Stimulated activated effector memory CD8-positive, alpha-beta T cell treated with anti-CD3 and anti-CD28 coated beads, Interleukin-12 subunit alpha, Interleukin-12 subunit beta, amount 100 ng/mL, for 72 hours (primary cell): ENCODE data around the gene HOXA9.

Experiments used
- ATAC-seq: fragments of 150-1000 bp; cut with Tn5 transposase; 2 replicates; pipeline ENCODE4 v1.10.0; 2021
- DNase-seq, 2 donors: peaks; one replicate each; pipeline ENCODE4 v3.0.0; 2021 to 2022; ENCODE audit warnings: low spot score in 2 of 2
- H3K27ac Mint-ChIP-seq: one replicate; pipeline ENCODE4 v1.8.0; 2022; ENCODE audit warnings: mild to moderate bottlenecking, mixed read lengths
- H3K36me3 Mint-ChIP-seq: one replicate; pipeline ENCODE4 v1.8.0; 2022; ENCODE audit warnings: mild to moderate bottlenecking, mixed read lengths
- H3K4me1 Mint-ChIP-seq: one replicate; pipeline ENCODE4 v1.8.0; 2022; ENCODE audit warnings: mixed read lengths
- H3K4me3 Mint-ChIP-seq: one replicate; pipeline ENCODE4 v1.8.0; 2022; ENCODE audit warnings: mild to moderate bottlenecking, mixed read lengths
- H3K9me3 Mint-ChIP-seq: one replicate; pipeline ENCODE4 v1.8.0; 2022; ENCODE audit warnings: mixed read lengths

HOXA9 gene

GRCh38 chr7:27194002-27194352, 28.6 kb upstream of the HOXA9 start:
- peak overlapping the region; percentile 42 for H3K4me3 Mint-ChIP-seq
- no peaks in the 10 kb centered on the region for H3K9me3 Mint-ChIP-seq
- H3K4me1 Mint-ChIP-seq: peaks cover 21% of the 10 kb centered on the region

GRCh38 chr7:27193335-27194001, 28.1 kb upstream of the HOXA9 start:
- peak overlapping the region; percentile 42 for H3K4me3 Mint-ChIP-seq
- H3K27ac Mint-ChIP-seq: no peak overlapping the region
- ATAC-seq (no peak), DNase-seq (no peak)
- peaks cover 21% of the 10 kb centered on the region for H3K4me1 Mint-ChIP-seq
- H3K9me3 Mint-ChIP-seq: no peaks in the 10 kb centered on the region
- no peaks in the 10 kb centered on the region for H3K36me3 Mint-ChIP-seq

More at GRCh38 chr7:27194002-27194352, 28.6 kb upstream of the HOXA9 start:
- ATAC-seq: no peak
- no peak overlapping the region for H3K27ac Mint-ChIP-seq
- no peak for DNase-seq
- no peaks in the 10 kb centered on the region for H3K36me3 Mint-ChIP-seq

GRCh38 chr7:27192546-27193334, 27.4 kb upstream of the HOXA9 start:
- Mint-ChIP-seq H3K4me1 (peaks cover 23% of the 10 kb centered on the region), H3K36me3 (no peaks in the 10 kb centered on the region), H3K9me3 (no peaks in the 10 kb centered on the region), H3K27ac (no peak overlapping the region), H3K4me3 (peak overlapping the region; percentile 42)
- ATAC-seq: peak; percentile 57
- DNase-seq: no peak

GRCh38 chr7:27191833-27192545, 26.7 kb upstream of the HOXA9 start:
- DNase-seq (no peak), ATAC-seq (no peak)
- Mint-ChIP-seq H3K9me3 (no peaks in the 10 kb centered on the region), H3K36me3 (no peaks in the 10 kb centered on the region), H3K4me1 (peaks cover 28% of the 10 kb centered on the region), H3K4me3 (peak overlapping the region; percentile 42), H3K27ac (no peak overlapping the region)

- DNase-seq (no peak), ATAC-seq (no peak)
- Mint-ChIP-seq H3K4me3 (no peak overlapping the region), H3K9me3 (no peaks in the 10 kb centered on the region), H3K4me1 (peaks cover 31% of the 10 kb centered on the region), H3K36me3 (no peaks in the 10 kb centered on the region), H3K27ac (no peak overlapping the region)
These were observed 25.9 kb upstream of the HOXA9 start for GRCh38 chr7:27191161-27191731.

- H3K9me3 Mint-ChIP-seq: no peaks in the 10 kb centered on the region
- H3K4me3 Mint-ChIP-seq: peak overlapping the region; percentile 77
- H3K4me1 Mint-ChIP-seq: peaks cover 41% of the 10 kb centered on the region
- H3K36me3 Mint-ChIP-seq: peaks cover 4% of the 10 kb centered on the region
- H3K27ac Mint-ChIP-seq: peak overlapping the region; percentile 4
- no peak for ATAC-seq
- DNase-seq: no peak
These were observed 24.8 kb upstream of the HOXA9 start for GRCh38 chr7:27189997-27190748.

GRCh38 chr7:27189295-27189996, 24.1 kb upstream of the HOXA9 start:
- peaks cover 48% of the 10 kb centered on the region for H3K4me1 Mint-ChIP-seq
- peak overlapping the region; percentile 77 for H3K4me3 Mint-ChIP-seq
- H3K9me3 Mint-ChIP-seq: no peaks in the 10 kb centered on the region
- no peak for DNase-seq
- H3K36me3 Mint-ChIP-seq: peaks cover 8% of the 10 kb centered on the region
- H3K27ac Mint-ChIP-seq: no peak overlapping the region
- ATAC-seq: no peak

- no peak overlapping the region for H3K27ac Mint-ChIP-seq
- no peak for ATAC-seq
- peak overlapping the region; percentile 77 for H3K4me3 Mint-ChIP-seq
These were observed 23.3 kb upstream of the HOXA9 start for GRCh38 chr7:27188386-27189294.

GRCh38 chr7:27187475-27188385, 22.4 kb upstream of the HOXA9 start:
- peaks cover 8% of the 10 kb centered on the region for H3K36me3 Mint-ChIP-seq
- no peak overlapping the region for H3K27ac Mint-ChIP-seq
- DNase-seq (no peak), ATAC-seq (no peak)
- H3K9me3 Mint-ChIP-seq: no peaks in the 10 kb centered on the region
- peak overlapping the region; percentile 77 for H3K4me3 Mint-ChIP-seq
- H3K4me1 Mint-ChIP-seq: peaks cover 48% of the 10 kb centered on the region

More at GRCh38 chr7:27188386-27189294, 23.3 kb upstream of the HOXA9 start:
- no peaks in the 10 kb centered on the region for H3K9me3 Mint-ChIP-seq
- DNase-seq: no peak
- peaks cover 48% of the 10 kb centered on the region for H3K4me1 Mint-ChIP-seq
- peaks cover 8% of the 10 kb centered on the region for H3K36me3 Mint-ChIP-seq

- no peaks in the 10 kb centered on the region for H3K9me3 Mint-ChIP-seq
- H3K4me1 Mint-ChIP-seq: peaks cover 48% of the 10 kb centered on the region
- no peak for ATAC-seq
- DNase-seq: no peak
- peaks cover 8% of the 10 kb centered on the region for H3K36me3 Mint-ChIP-seq
- no peak overlapping the region for H3K27ac Mint-ChIP-seq
- peak overlapping the region; percentile 77 for H3K4me3 Mint-ChIP-seq
These were observed 21.5 kb upstream of the HOXA9 start for GRCh38 chr7:27186668-27187474.

GRCh38 chr7:27185854-27186667, 20.7 kb upstream of the HOXA9 start:
- no peak for DNase-seq
- Mint-ChIP-seq H3K36me3 (peaks cover 8% of the 10 kb centered on the region), H3K4me1 (peaks cover 48% of the 10 kb centered on the region), H3K9me3 (no peaks in the 10 kb centered on the region), H3K4me3 (peak overlapping the region; percentile 81), H3K27ac (no peak overlapping the region)
- ATAC-seq: no peak
